ENCODE results near the gene COMMD4. TPM values are rescaled to one million over a fixed set of nuclear protein-coding genes. Genes with fewer than 3 reads are reported as not detected.

Gene COMMD4
- total RNA-seq, 1 donor from 2014 or later: 95.6 TPM

DNA sequence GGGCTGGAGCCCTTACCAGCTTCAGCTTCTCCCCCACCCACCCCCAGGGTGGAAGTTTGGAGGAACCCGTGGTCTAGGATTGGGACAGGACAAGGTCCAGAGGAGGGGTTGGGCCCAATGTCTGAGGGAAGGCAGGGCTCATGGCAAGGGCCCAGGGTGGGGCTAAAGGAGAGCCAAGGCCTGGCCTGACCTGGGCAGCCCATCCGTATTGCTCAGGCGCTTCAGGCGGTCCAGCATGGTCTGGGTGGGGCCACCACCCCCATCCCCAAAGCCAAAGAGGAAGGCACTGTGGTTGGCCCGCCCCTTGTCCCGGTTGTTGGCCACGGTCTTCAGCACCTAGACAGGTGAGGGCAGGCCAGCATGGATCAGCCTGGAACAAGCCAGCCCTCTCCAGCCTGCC lies 25.0 kb downstream of the COMMD4 start:
- Mint-ChIP-seq H3K4me3 (ENCODE audit: low read depth) (no peak overlapping the region), H3K4me1 (ENCODE audit: low read depth) (no peaks in the 10 kb centered on the region)
- no peak for DNase-seq (ENCODE audit: low spot score, unreplicated experiment)

DNA sequence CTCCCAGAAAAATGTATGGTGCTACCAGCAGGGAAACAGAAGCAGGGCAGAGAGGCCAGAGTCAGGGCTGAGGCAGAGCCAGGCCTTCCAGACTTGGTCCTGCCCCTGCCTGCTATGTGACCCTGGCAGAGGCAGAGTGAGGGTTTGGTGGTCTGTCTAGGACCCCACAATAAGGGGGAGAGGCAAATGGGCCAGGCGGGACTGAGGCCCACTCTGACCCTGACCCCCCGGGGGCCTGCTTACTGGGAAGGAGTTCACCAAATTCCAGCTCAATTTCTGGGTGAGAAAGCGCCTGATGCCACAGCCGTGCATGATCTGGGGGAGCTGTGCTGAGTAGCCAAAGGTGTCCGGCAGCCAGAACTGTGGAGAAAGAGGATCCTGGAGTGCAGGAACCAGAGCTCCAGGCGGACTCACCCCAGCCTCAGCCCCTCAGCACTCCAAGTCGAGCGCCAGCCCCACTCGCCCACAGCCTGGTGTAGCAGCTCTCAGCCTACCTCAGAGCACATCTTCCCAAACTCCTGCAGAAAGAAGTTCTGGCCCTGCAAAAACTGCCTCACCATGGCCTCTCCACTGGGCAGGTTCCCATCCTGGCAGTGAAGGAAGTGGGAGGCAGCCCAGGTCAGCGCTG lies 25.6 kb downstream of the COMMD4 start:
- no peaks in the 10 kb centered on the region for H3K27me3 Mint-ChIP-seq
- peaks cover 1% of the 10 kb centered on the region for H3K36me3 Mint-ChIP-seq (ENCODE audit: insufficient read depth)
- no peaks in the 10 kb centered on the region for H3K4me1 Mint-ChIP-seq (ENCODE audit: low read depth)
- H3K27ac Mint-ChIP-seq: no peak overlapping the region
- no peaks in the 10 kb centered on the region for H3K9me3 Mint-ChIP-seq (ENCODE audit: low read depth)
- H3K4me3 Mint-ChIP-seq (ENCODE audit: low read depth): no peak overlapping the region
- DNase-seq (ENCODE audit: low spot score, unreplicated experiment): no peak
- TF ChIP-seq, protein P1, sequence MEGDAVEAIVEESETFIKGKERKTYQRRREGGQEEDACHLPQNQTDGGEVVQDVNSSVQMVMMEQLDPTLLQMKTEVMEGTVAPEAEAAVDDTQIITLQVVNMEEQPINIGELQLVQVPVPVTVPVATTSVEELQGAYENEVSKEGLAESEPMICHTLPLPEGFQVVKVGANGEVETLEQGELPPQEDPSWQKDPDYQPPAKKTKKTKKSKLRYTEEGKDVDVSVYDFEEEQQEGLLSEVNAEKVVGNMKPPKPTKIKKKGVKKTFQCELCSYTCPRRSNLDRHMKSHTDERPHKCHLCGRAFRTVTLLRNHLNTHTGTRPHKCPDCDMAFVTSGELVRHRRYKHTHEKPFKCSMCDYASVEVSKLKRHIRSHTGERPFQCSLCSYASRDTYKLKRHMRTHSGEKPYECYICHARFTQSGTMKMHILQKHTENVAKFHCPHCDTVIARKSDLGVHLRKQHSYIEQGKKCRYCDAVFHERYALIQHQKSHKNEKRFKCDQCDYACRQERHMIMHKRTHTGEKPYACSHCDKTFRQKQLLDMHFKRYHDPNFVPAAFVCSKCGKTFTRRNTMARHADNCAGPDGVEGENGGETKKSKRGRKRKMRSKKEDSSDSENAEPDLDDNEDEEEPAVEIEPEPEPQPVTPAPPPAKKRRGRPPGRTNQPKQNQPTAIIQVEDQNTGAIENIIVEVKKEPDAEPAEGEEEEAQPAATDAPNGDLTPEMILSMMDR (IDR thresholded peaks at IDR 0.05; ENCODE audit: unreplicated experiment): no peak

More for the DNA sequence above, 25.0 kb downstream of the COMMD4 start:
- Mint-ChIP-seq H3K27me3 (no peaks in the 10 kb centered on the region), H3K27ac (no peak overlapping the region), H3K36me3 (ENCODE audit: insufficient read depth) (peaks cover 1% of the 10 kb centered on the region), H3K9me3 (ENCODE audit: low read depth) (no peaks in the 10 kb centered on the region)
- TF ChIP-seq, protein P1 (IDR thresholded peaks at IDR 0.05; ENCODE audit: unreplicated experiment): no peak

DNA sequence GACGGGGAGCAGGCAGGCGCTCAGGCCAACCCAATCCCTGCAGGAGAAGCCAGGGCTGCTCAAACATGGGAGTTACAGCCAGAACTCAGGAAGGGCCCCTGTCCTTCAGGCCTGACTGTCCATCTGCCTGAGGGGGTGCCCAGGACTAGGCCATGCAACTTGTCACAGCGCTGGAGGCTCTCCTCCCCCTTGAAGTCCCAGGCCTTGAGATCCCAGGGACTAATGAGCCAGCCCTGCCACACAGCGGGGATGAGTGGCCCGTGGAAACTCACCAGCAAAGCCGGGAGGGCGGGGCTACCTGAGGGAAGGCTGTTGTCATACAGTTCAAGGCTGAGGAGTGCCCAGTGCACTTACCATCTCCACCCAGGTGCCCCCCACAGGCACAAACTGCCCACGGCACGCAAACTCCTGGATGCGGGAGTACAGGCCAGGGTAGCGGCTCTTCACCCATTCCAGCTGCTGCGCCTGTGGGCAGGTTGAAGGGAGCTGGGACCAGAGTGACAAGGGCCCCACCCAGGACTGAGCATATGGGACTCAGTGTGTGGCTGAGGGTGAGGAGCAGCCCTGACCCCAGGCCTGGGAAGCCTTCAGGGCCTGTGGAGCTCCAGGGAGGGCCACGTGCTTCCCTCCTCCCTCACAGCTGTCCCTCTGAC lies 26.3 kb downstream of the COMMD4 start:
- TF ChIP-seq, protein P1 (IDR thresholded peaks at IDR 0.05; ENCODE audit: unreplicated experiment): no peak
- H3K27ac Mint-ChIP-seq: no peak overlapping the region
- DNase-seq (ENCODE audit: low spot score, unreplicated experiment): no peak

DNA sequence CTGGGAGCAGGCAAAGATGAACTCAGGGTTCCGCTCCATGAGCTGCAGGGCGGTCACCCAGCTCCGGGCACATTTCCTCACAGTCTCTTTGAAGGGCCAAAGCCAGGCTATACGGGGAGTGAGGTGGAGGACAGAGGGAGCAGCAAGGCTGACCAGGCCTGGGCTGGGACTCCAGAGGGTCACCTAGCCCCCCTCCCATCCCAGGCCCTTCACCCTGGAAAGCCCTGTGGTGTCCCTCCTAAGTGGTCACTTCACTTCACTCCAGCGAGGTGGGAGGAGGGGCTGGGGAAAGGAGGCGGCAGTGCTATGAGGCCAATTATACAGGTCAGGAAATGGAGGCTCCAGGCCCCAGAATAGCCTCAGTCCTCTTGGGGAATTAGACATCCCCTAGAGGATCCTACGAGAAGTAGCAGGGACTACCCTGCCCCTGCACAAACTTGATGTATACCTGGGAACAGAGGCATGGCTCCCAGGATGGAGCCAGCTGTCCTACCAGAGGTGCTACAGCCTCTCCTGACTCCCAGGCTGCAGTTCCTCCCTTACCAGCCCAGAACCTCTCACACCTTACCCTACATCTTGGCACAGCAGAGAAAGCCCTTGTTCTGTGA lies 26.9 kb downstream of the COMMD4 start:
- no peak overlapping the region for H3K4me3 Mint-ChIP-seq (ENCODE audit: low read depth)
- H3K9me3 Mint-ChIP-seq (ENCODE audit: low read depth): no peaks in the 10 kb centered on the region
- TF ChIP-seq, protein P1 (IDR thresholded peaks at IDR 0.05; ENCODE audit: unreplicated experiment): no peak
- DNase-seq (ENCODE audit: low spot score, unreplicated experiment): no peak
- peaks cover 1% of the 10 kb centered on the region for H3K36me3 Mint-ChIP-seq (ENCODE audit: insufficient read depth)
- H3K4me1 Mint-ChIP-seq (ENCODE audit: low read depth): no peaks in the 10 kb centered on the region
- no peaks in the 10 kb centered on the region for H3K27me3 Mint-ChIP-seq
- no peak overlapping the region for H3K27ac Mint-ChIP-seq

More for the DNA sequence above, 26.3 kb downstream of the COMMD4 start:
- H3K9me3 Mint-ChIP-seq (ENCODE audit: low read depth): no peaks in the 10 kb centered on the region
- no peaks in the 10 kb centered on the region for H3K27me3 Mint-ChIP-seq
- H3K4me3 Mint-ChIP-seq (ENCODE audit: low read depth): no peak overlapping the region
- H3K36me3 Mint-ChIP-seq (ENCODE audit: insufficient read depth): peaks cover 1% of the 10 kb centered on the region
- H3K4me1 Mint-ChIP-seq (ENCODE audit: low read depth): no peaks in the 10 kb centered on the region

DNA sequence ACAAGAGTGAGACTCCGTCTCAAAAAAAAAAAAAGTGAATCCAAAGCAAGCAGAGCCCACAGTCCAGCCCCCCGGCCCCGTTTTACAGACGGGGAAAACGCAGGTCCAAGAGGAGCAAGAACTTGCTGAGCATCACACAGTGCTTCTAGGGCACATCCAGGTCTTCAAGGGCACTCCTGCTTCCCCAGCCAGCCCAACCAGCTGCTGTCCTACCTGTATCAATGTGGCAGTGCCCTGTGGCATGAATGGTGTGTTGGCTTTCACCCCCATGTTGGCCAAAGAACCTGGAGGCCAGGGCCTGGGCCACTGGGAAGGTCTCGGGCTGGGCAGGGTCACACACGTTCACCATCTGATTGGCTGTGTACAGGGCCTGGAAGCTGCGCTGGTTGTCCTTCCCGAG lies 27.9 kb downstream of the COMMD4 start:
- TF ChIP-seq, protein P1 (IDR thresholded peaks at IDR 0.05; ENCODE audit: unreplicated experiment): no peak
- H3K4me3 Mint-ChIP-seq (ENCODE audit: low read depth): no peak overlapping the region
- H3K9me3 Mint-ChIP-seq (ENCODE audit: low read depth): no peaks in the 10 kb centered on the region
- DNase-seq (ENCODE audit: low spot score, unreplicated experiment): no peak
- no peak overlapping the region for H3K27ac Mint-ChIP-seq
- no peaks in the 10 kb centered on the region for H3K27me3 Mint-ChIP-seq
- H3K36me3 Mint-ChIP-seq (ENCODE audit: insufficient read depth): peaks cover 1% of the 10 kb centered on the region
- H3K4me1 Mint-ChIP-seq (ENCODE audit: low read depth): peaks cover 2% of the 10 kb centered on the region

Data from progenitor cell of endocrine pancreas (in vitro differentiated cells).